HG03521 (cell line): Measurements from ENCODE around the gene SEC22C.
A peak's percentile ranks its signal among the peaks of the same experiment; 100 is the strongest.

Experiments
- ATAC-seq: cut with Tn5 transposase; IDR thresholded peaks from one replicate; pipeline ENCODE4 v1.9.1; 2021; ENCODE audit warnings: mild to moderate bottlenecking, moderate library complexity; ENCODE audit not compliant: unreplicated experiment

Gene SEC22C

DNA sequence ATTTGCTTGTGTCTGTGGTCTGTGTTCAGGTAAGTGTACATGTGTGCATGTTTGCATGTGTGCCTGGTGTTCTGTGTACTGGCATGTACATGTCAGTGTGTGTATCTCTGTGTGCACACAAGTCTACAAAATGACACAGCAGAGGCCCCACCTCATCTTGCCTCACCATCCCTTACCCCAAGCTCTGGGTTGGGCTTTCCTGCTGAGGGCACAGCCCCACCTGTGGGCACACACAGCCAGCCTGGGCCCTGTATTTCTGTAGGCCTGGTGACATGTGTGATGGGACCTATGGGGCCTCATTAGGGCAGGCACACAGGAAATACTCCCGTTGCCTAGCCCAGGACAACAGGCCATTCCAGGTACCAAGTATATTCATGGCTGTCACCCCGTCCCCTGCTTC lies 65.8 kb downstream of the SEC22C start:
- no peak for ATAC-seq

DNA sequence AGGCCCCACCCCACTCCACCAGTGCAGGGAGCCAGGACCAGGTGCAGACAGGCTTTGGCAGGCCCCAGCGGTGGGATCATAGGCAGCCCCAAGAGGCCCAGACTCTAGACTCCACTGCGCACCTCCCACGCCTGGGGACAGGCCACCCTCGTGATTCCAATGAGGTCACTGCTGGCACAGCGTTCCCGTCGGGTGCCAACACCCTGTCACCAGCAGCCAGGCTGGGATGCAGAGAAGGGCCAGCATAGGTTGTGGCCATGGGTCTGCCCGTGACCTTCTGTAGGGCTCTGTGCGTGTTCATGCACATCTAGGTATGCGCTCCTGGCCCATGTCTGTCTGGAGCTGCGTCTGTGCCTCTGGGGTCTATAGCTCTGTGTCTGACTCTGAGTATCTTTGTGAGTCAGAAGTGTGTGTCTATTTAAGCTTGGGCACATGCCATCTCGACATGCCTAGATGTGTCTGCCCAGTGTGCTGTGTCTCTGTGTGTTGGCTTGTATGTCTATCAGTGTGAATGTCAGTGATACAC lies 66.3 kb downstream of the SEC22C start:
- ATAC-seq: no peak

DNA sequence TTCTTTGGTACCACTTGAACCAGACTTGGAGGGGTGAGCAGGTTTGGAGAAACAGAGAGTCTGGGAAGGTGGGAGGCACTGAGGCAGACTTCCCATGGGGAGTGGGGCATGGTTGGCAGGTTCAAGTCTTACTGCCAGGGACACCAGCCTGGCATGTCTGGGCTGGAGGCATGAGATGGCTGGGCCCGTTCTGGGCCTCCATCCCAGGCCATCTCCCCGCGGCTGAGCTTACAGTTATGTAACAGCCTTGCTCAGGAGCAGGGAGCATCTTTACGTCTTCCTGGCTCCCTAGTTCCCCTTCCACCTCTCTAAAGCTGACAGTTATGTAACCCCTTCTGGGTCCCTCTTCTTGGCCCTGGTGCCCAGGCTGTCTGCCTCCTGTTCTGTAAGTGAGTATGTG lies 66.9 kb downstream of the SEC22C start:
- no peak for ATAC-seq

DNA sequence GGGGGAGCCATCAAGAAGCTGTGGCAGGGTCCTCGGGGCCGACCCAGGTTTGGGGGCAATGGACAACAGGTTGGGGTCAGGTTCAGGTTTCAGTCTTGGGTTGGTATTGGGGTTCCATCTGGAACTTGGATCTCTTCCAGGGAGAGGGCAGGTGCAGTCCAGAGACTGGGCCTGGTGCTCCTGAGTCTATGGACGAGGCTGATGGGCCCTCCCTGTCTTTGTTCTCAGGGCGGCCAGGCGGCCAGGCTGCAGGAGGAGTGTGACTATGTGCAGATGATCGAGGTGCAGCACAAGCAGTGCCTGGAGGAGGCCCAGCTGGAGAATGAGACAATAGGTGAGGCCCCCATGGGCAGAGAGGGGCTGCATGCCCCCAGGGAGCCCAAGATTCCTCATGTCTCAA lies 68.2 kb downstream of the SEC22C start:
- ATAC-seq: no peak

DNA sequence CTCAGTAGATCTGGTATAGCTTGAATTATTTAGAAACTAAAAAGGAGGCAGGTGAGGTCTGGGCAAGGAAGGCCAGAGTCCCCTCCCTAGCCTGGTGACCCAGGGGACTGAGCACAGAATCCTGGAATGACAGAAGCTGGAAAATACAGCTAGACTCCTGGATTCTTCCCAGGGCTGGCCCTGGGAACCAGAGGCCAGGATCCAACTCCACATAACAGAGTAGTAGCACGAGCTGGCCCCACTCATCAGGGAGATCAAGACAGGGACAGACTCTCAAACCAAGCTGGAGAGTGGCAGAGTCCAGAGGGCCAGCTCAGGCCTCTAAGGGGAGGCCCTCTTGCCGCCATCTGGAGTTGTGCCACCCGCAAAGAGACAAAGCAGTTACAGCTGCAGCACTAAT lies 68.6 kb downstream of the SEC22C start:
- no peak for ATAC-seq

DNA sequence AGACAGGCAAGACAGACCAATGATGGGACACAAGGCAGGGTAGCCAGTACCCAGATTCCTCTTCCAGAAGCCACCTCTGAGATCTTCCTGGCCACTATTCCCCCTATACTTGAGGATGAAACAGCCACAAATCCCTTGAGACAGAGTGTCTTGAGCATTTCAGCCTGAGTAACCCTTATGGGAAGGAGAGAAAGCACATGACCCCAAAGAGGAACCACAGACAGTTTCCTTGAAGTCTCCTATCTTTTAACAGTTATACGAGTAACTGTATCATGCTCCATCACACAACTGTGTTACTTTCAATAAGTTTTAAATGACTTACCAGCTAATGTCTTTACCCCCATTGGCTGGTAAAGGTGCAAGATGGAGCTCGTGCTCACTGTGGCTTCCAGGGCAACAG lies 70.0 kb downstream of the SEC22C start:
- ATAC-seq: no peak

DNA sequence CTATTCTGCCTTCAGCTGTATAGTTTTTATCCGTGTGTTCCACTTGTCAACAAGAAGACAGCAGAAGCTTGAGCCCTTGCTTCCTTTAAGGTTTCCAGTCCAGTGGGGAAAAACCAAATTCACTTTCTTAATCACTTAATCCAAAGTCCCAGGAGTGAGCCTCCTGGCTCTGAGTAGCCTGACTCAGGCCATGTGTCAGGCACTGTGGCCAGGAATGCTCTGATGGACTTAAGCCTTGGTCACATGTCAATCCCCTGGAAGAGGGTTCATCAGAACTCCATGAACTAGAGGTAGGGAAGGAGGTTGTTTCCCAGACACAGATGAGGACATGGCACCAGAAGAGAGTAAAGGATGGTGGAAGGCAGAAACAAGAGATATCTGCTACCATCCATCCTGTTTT lies 70.6 kb downstream of the SEC22C start:
- ATAC-seq: no peak

DNA sequence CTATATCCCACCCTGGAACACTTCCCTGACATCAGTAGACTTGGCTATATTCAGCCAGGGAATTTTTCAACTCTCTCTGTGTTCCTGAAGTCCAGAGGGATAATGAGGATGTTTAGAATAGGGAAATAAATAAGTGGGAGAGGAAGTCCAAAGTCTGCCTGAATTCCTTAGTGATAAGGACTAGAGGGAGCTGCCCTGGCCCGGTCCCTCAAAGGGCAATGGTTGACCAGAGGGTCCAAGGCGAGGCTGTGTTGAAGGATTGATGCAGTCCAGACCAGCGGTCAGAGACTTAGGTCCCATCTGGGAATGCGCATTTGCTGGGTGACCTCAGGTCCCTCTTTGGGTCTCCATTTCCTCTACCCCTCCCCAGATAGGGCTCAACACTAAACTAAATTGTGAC lies 71.4 kb downstream of the SEC22C start:
- ATAC-seq: no peak

DNA sequence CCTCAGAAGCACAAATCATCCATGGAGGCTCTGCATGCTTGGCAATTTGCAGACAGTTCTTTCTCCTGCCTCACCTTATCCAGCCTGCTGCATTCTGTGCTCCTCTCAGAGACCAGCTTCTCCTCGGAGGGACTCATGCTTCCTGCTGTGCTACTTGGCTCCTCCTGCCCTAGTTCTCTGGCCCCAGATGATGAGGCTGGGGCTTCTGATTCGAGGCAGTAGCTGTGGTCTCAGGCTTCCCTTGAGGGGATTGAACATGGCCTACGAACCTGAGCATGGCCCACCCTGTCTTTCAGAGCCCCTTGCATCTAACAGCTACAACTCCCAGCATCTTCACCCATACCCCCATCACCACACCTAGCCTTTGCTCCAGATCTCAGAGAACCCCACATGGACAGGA lies 72.7 kb downstream of the SEC22C start:
- no peak for ATAC-seq

DNA sequence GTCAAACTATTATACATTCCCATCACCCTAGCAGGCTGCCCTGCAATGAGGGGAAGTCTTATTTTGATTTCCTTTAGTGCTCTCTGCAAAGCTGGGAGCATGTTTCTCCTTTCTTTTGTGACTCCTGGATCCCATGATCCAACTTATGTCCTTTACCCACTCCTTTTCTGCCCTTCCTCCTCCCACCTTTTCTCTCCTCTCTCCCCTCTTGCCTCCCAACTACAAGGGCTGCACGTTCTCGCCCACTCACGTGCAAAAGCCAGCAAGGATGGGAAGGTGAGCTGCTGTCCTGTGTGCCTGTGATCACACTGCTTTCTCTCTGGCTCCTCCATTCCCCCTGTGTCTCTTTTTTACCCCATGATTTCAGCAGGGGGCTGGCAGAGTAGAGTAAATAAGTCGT lies 73.2 kb downstream of the SEC22C start:
- no peak for ATAC-seq

DNA sequence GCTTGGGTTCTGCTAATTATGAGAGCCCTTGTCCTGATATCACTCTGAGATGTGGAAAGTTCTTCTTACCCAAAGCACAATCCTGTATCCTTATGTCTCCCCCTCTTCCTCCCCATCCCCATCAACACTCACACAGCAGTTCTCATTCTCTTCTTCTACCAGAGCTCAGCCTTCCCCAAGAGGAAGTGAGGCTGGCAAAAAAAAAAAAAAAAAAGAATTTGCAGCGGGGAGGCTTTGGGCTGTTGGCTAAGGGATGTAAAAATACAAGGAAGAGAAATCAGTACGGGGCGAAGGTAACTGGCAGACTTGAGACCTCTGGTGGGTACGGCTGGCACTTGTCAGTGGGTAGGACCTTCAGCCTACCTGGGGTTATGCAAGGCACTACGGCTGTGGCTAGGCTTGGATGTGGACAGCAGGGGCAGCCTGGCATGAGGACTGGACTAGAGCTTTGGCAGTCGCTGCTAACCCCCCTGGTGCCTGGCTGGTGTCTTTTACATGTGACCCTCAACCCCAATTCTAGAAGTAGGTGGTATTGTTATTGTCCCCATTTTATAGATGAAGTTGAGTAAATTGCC lies 73.9 kb downstream of the SEC22C start:
- ATAC-seq: no peak

DNA sequence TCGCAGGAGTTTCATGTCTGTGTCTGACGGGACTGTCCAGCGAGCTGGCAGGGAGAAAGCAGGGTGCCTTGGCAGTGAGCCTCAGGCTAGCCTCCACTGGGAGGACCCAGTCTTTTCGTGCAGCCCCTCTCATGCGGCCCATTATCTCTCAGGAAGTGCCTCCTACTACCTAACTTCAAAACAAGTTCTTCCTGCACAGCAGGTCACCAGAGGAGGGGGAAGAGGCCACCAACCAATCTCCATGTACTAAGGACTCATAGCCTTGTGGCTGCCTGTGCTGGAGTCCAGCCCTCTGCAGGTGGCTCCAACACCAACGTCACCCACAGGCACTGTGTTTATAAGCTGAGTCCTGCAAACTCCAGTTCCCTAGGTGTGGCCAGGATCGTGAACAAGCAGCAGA lies 74.5 kb downstream of the SEC22C start:
- ATAC-seq: no peak

DNA sequence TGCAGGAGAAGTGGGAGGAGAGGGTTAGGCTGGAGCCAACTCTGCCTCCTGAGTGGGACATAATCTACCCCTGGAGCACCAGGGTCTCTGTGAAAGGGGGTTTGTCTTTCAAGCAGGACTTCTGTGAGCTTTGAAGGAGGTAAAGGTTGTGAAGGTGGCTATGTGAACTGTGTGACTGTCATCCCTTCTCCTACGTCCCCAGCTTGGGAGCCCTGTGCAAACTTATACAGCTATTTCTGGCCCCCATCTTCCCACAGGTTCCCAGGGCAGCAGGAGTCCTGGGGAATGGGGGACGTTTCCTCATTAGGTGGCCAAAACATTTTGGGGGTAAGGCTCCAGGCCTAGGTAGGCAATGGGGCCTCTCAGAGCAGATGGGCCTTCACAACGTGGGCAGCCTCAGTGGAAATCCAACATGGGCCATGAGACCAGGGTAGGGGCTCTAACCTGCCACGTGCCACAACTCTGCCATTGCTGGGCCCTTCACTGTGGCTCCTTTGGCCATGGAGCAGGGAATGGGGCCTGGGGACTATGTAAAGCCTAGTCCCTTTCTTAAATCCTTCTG lies 75.8 kb downstream of the SEC22C start:
- ATAC-seq: no peak

DNA sequence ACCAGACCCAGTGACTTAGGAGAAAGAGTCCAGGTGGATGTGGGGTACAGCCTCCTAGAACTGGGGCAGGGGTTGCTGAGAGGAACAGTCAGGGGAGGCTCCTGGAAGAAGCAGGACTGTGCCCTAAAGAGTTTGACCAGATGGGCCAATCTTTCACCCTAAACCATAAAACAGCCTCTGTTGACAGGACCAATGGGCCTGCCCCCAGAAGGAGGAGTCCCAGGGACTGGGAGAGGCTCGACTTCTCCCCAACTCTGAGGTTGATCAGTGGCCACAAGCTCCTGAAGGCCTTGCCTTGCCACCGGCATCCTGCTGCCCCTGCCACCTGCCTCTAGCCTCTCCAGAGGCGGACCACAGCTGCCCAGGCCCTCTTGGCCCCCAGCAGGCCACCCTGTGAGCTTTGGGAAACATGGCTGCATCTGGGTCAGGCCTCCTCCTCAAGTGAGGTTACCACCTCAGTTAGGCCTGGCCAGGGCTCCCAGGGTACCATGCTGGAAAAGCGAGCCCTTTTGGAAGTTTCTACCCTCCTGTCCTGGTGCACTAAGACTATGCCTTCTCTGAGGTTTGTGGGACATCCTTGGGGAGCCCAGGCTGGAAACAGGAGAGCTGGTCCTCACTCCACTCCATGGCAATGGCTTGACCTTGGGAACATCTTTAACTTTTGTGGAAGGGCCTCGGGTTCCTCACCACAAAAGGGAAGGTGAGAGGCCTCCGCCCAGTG lies 76.5 kb downstream of the SEC22C start:
- ATAC-seq: no peak

DNA sequence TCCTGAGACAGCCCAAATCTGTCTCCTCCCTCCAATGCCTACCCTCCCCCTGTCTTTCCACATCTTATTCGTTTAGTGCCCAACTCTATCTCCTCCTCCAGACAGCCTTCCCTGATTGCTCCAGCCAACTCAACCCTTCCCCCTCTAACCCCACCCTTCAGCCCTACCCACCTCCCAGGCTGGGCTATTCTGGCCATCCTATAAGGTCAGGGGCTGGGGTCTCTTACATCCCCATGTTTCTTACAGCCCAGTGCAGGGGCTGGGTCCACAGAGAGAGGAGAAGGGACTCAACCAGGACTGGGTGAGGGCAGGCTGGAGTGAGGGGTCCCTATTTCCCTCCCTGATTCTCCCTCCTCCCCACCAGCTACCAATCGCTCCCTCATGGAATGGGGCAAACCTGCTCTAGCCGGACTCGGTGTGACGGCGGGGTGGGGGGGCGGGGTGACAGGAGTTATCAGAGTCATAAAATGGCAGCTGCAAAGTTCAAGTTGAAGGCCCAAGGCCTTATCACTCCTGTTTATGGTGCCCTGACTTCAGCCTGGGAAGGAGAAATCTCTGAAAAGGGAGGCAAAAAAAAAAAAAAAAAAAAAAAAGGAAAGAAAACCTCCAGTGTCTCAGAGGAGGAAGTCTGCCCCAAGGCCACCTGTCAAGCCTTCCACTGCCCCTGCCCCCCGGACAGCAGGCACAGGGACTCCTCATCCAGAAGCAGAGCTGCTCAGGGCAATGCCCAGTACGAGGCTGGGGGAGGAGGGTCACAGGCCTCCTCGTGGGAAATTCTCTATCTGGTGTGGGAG lies 77.2 kb downstream of the SEC22C start:
- no peak for ATAC-seq

DNA sequence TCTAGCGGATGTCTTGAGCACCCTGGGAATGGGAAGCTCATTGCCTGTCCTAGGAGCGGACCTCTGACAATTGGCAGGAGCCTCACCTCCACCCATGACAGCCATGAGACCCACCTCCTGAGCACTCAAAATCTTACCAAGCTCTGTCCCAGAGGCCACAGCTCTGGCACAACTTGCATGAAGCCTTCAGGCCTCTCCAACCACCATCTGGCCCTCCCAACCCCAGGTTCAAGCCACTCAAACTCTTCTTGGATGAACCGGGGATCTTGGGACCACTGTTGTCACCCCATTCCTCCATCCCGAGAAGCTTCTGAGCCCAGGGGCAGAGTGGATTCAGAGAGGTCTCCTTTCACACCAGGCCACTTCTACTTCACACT lies 77.8 kb downstream of the SEC22C start:
- ATAC-seq: no peak

DNA sequence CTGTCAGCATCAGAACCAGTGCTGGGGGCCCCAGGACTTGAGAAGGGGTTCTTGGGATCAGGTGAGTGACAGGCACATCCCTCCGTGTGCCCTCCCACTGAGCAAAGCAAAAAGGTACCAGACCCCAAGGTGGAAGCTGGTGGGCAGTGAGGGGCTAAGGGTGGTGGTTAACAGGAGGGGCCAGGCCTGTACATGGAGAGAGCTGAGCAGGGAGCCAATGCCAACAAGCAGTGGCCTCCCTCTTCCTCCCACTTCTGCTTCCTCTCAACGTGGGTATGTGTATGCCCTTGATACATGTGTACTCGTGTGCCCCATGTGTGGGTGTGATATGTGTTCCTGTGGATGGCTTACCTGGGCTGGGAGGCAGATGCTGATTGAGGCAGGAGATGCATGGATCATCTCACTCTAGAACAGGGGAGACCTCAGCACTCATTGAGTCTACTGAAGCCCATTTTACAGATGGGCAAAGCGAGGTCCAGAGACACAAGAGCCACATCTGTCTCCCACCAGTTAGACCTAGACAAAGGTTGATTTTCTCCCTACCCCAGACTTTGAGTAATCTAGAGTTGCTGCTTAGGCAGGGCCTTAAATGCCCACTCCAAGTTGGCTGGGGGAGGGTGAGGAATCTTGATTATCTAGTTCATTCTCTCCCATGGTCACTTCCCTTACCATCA lies 78.4 kb downstream of the SEC22C start:
- ATAC-seq: no peak

DNA sequence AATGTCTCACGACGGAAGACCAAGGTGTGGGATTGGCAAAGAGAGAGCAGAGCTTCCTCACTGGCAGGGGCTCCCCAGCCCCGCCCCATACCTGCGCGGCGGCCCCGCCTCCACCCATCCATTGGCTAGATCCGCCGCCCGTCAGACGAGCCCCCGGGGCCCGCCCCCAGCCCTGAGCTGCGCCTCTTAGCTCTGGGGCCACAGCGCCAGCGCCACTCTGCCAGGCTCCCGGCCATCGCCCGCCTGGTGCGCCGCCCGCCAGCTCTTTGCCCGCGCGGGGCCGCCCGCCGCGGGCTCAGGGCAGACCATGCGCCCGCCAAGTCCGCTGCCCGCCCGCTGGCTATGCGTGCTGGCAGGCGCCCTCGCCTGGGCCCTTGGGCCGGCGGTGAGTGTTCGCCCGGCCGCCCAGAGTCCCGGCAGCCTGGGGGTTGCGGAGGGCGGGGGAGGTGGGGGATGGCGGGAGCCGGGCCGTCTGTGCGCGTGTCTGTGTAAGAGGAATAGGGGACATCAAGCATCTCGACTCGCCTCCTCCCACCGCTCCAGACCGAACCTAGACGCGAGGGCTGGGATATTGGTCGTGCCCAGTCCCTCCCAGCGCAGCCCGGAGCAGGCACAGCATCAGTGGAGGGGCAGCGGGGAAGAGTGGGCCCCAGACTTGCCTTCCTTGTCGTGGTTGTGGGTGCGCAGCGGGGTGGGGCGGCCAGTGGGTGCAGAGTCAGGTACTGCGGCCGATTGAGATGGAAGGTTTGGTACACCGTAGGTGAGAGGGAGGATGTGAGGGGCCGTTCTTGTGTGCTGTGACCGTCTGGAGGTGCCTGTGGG lies 79.1 kb downstream of the SEC22C start, which contains the start of gene VIPR1:
TSS of gene VIPR1 (plus strand) at position 215 of the 822 bp plus-strand sequence. CDS start at position 308, 93 bp downstream.
- ATAC-seq: peak; percentile 94

DNA sequence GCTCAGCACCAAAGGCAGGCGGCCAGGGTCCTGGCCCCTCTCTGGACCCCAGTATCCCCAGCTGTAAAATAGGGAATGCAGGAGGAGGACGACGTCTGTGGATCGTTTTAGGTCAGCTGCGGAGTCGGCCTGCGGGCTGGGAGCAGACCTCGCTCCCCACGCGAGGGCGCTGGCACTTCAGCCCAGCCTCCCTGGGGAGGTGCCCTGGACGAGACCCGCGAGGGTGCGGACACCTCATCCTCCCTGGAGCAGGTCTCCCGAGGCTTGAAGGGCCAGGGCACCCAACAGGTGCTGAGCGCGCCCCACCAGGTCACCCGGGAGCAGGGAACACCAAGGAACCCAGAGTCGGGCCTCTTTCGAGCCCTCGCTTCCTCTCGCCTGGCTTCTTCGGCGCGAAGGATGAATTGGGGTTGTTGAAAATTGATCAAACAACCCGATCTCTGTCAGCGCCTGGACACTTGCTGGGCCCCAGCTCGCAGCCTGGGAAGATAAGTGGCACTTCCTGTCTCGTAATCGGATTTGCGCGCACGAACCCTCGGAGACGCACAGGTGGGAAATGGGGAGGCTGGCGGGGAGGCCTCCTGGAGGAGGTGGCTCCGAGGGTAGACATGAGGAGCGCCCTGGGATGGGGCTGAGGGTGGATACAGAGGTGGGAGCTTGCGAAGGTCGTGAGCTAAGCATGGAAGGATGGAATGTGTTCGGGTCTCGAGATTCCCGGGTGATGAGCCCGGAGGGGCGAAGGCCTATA lies 79.9 kb downstream of the SEC22C start:
- peak; percentile 11 for ATAC-seq

DNA sequence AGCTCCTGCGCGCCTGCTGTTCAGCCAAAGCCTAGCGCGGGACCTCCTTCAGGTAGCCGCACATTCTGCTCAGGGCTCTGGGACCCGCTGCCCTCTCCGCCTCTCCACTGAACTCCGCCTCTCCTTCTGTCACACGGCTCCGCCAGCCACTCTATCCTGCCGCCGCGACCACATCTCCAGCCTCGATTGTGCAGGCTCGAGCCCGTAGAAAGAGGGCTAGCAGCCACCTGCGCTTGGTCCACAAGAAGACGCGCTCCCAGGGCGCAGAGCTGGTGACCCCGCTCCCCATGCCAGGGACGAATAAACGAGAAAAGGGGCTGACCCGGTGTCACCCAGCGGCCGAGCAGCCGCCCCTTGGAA lies 80.5 kb downstream of the SEC22C start:
- no peak for ATAC-seq
